Right ventricle myocardium inferior (tissue), 1 donor: ENCODE data around the gene TBX5. TPM values are rescaled to one million over a fixed set of nuclear protein-coding genes. Genes with fewer than 3 reads are reported as not detected.

ENCODE experiments used
- ATAC-seq: fragments of 200-7000 bp; cut with Tn5 transposase; one replicate; pipeline ENCODE4 v1.9.1; 2020; ENCODE audit warnings: mild to moderate bottlenecking, moderate library complexity
- DNase-seq: peaks from one replicate; pipeline ENCODE4 v3.0.0; 2021; ENCODE audit errors: missing footprints
- intact Hi-C: fragments of 100-400 bp; cut with DNase I; formaldehyde crosslinking; loops from one replicate; pipeline ENCODE4 v1.11.0; 2022
- total RNA-seq: library from RNA; stranded (reverse); fragmentation: NEBNext Ultra II Directional; extraction: Animal tissue kit (Norgen Biotek cat#: 25700); gene quantifications from one replicate; pipeline ENCODE4 v1.2.1, GENCODE V29; 2021
- donor health status: DM: no; HTN: yes; CAD: no; lungs with severe emphysema.

The TBX5 gene
- total RNA-seq, 1 donor from 2014 or later = 55.8 TPM

DNA sequence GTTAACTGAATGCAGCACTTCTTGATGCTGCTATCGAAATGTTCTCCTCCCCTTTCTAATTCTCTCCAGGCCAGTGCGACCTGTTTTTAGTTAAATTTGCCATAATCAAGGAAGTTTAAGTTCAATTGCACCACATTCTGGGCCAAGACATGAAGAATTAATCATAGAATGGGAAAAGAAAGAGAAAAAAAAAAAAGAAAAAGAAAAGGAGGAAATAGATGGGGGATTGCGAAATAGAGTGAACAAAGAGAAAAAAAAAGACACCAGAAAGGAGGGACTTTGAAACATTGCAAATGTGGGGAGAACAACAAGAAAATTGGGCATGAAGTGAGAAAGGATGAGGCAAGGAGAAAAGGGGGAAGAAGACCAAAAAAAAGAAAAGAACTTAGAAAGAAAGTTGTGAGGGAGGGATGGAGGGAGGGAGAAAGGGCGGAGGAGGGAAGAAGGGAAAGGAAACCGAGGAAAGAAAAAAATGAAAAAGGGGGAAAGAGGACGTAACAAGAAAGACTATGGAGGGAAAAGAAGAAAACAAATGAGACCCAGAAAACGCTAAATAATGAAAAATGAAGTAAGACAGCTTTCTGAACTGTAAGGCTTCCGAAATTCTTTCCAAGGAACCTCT is 32.8 kb upstream of the TBX5 start:
- DNase-seq (no peak), ATAC-seq (no peak)
- intact Hi-C loops = no loop called here

DNA sequence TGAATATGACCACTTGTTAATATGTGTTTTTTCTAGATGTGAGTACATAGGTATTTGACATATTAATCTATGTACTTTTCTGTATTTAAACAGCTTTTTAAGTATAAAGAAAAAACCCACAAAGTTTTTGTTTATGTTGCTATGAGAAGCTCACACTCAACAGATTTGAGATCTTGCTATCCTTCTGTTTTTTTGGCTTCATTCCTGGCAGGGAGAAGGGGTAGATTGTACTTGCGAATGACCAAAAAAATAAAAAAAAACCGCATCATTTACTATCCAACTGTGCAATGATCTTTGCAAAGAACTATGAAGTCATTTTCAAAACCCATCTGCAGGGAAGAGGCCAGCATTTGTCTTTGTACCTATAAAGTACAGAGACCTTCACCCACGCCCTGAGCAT is 28.4 kb upstream of the TBX5 start:
- intact Hi-C loops = no loop called here
- no peak for ATAC-seq
- DNase-seq = no peak

DNA sequence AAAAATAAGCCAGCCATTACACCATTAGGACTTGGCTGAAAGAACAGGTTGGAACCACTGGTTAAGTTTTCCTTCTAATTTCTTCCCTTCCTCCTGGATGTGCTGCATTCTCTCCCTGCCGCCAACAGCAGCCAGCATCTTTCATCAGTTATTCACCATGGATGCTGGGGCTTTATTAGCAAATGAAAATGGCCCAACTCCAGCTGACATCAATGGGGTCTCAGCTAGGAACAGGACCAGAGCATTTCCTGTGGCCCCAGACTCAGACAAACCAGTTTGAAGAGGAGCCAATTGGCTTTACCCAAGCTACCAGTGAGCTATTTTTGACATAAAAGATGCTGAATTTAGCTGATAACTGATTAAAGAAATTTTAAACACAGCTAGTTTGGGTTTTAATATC is 26.0 kb upstream of the TBX5 start:
- DNase-seq (no peak), ATAC-seq (no peak)
- intact Hi-C loops = no loop called here

DNA sequence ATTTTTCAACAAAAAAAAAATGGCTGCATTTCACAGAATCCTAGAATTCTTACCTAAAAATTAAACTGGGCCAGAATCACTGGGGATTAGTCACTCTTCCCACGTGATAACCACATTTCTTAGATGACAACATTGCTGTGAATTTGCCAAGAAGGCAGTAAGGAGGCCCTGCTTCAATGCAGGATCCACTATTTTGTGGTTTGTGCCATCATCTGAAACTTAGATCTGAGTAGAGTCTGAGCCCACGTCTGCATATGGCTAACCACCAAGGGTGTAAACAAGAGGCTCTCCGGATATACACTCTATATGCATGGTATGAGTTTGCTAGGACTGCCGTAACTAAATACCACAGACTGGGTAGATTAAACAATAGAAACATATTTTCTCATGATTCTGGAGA is 24.4 kb upstream of the TBX5 start:
- ATAC-seq (no peak), DNase-seq (no peak)
- intact Hi-C loops = no loop called here

DNA sequence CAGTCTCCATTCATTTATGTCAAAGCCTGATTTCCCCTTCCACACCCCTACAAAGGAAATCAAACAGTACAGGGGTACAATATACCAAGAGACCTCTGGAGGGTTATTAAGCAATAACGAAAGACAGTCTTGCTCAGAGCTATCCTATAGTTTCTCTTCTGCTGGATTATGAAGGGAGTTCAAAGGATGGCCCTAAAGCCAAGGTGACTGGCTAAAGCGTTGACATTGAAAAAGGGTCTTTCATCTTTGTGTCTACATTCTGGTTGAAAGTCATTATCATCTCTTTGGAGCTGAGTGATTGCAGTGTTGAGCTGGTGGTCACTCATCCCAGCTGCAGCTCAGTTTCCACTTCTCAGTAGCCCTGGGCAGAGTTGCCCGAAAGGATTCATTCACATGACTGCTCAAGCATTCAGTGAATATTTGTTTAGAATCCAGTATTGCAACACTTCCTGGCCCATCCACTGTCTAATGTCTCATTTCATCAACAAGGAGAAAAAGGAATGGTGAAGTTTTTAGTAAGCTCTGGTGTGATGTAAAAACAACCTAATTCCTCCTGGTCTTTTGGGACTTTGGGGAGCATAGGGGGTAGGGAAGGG is 19.2 kb upstream of the TBX5 start:
- no peak for ATAC-seq
- intact Hi-C loops = no loop called here

DNA sequence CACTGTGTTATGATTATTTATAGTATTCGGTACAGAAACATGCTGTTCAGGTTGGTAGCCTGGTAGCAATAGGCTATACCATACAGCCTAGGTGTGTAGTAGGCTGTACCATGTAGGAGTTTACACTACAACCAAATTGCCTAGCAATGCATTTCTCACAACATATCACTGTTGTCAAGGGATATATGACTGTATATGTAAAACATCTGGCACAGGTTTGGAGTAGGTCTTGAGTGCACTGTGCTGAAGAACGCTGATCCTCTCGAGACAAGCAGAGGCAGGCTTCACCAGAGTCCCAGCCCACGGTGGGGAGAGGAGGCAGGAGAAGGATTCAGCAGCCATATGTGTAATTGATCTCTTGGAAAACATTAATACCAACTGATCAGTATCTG is 15.0 kb upstream of the TBX5 start:
- no peak for ATAC-seq
- DNase-seq = no peak
- intact Hi-C loops = no loop called here

More for the DNA sequence above, 19.2 kb upstream of the TBX5 start:
- no peak for DNase-seq

DNA sequence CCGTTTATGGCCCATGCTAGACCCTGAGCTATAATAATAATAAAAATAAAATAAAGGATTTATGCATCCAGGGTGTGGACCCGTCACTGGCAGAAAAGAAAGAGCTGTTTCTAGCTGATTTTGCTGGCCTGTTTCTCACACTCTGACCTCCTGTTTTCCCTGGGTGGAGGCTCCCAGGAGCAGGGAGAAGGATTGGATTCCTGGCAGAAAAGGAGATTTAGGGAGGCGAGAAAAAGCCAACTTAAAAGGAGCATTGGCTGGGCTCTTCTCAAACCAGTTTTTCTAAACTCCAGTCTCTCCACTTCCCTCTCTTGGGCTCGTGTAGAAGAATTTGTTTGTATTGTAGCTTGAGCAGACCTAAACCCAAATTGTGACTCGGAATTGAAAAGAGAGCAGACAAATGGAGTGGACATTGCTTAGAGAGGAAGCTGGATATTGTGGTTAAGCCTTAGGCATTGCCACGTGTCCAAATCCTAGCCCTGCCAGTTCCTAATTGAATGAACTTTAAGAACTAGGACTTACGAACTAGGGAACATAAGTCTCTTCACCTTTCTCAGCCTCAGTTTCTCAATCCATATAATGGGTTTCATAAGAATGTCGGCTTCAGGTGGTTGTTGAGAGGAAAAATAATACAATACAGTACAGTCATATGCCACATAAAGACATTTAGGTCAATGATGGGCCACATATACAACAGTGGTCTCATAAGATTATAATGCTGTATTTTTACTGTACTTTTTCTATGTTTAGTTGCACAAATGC is 14.4 kb upstream of the TBX5 start:
- no peak for ATAC-seq
- no peak for DNase-seq
- intact Hi-C loops = no loop called here

DNA sequence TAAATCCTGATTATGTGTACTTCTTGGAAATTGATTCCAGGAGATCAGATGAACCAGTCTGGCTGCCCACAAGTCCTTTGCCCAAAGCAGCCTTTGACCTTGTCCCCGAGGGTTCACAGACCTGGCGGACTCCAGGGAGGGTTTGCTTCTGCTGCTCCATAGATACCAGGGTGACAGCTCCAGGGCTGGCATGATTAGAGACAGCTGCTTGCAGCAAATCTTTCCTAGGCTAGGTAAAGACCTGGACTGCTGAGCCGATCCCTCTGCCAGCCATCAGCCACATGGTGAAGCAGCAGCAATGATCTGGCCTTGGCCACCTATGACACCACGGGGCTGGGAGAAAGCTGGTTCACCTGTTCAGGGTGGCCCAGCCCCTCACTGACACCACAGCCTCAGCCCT is 10.1 kb upstream of the TBX5 start:
- intact Hi-C loops = no loop called here
- ATAC-seq (peak; percentile 42), DNase-seq (no peak)

DNA sequence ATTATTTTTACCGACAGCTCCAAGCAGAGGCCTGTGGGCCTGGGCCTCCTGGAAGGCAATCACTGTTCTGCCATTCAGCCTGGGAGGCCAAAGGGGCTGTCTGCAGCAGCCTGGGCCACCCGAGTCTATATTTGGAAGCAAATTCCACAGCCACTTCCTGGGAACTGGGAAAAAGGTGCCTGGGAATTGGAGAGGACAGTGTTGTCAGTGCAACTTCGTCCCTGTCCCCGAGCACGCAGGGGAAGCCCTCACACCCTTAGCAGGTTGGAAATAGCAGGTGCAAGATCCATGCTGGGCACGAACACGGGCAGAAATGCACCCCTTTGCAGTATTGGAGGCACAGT is 9.6 kb upstream of the TBX5 start:
- intact Hi-C loops = no loop called here
- ATAC-seq (peak; percentile 51), DNase-seq (peak; percentile 48)

DNA sequence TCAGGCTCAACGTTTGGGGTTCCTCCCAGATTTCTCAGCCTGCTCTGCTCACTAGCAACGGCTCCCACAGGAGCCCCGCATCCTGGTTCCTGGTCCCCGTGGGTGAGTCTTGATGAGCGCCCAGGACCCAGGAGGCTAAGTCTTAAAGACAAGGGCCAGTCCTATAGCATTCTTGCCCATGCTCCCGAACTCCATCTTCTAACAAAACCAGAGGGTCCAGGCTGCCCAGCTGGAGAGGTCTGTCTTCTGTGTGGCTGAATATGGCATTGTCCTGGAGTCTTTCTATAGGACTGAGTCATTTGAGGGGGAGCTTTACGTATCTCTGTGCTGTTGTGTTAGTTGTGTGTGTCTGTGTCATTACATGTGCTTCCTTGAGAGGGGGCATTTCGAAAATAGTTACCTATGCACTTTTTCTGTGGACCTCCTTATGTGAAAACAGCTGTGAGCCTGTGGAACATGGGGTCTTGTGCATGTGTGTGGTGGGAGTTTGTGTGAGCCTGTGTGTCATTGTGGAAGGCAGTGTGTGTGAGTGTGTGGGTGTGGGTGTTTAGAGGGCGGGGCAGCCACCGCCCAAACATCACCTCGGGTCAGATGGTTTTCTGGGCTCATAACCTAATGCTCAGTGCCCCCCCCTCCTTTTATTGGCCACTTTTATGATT is 9.1 kb upstream of the TBX5 start:
- ATAC-seq = no peak
- intact Hi-C loops = no loop called here
- no peak for DNase-seq

DNA sequence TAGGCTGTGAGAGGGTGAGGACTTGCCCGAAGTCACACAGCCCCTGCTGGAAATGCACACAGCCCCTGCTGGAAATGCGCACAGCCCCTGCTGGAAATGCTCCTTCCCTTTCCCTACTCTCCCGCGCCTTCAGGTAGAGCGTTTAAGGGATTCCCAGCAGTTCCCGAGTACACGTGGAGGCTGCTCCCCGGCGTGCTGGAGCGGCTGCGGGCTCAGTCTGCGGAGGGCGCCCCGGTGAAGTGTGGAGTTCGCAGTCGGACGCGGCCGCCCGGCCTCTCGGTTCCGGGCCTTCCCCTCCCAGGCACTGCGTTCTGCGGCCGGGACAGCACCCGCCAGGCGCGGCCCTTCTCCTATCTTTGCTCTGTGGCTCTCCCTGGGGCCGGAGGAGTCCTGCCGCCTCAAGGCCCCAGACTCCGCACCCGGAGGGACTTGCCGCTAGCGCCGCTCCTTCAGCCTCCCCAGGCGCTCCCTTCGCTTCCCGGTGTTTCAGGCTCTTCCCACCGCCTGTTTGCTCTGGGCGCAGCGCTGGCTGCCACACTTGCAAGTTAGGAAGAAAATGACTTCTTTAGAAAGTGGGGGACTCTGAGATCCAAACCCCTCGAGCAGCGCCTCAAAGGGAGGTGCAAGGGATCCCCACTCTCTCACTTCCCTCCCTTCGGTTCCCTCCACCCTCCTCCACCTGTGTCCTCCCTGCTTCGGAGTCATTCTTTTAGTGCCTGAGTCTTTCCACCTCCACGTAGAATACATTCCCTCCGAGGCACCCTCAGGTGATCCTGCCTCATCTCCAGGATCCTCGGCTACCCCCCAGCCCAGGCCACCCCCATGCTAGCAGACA is 8.3 kb upstream of the TBX5 start:
- DNase-seq (peak; percentile 49), ATAC-seq (no peak)
- intact Hi-C loops = no loop called here

DNA sequence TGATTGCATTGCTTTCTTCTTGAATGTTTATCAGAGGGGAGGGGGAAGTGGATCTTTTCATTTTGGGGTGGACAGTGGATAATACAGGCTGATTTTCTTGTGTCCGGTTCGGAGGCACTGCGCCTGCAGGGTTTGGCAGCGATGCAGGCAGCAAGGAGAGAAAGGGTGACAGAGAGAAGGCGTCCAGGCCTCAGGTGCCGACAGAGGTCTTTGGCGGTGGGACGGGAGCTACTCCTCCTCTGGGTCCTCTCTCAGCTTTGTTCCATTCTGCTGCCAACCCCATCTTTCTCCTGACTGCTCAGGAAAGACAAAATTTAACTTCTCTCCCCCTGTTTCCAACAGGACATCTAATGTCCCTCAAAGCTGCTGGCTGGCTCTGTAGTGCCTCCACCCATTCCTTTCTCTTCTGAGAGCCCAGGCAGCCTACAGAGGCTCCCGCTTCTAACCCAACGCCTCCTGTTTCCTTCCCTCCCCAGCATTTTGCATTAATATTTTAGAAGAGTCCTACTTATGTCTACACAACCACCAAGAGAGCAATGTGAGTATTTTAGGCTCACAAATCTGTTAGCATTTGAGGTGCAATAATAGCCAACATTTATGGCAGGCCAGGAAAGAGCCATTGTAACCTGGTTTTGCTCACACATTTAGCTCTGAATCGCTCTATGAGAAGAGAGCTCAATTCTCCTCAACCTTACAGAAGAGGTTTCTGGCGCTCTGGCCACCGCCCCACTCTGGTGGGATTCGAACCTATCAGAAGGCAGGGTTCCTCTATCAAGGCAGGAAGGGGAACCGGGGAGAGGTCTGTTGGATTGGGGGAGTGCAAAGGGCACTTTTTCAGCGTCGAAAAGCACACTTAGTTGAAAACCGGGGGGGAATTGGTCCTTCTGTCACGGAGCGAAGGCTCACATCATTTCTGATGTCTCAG is 7.1 kb upstream of the TBX5 start:
- intact Hi-C loops = no loop called here
- DNase-seq (peak; percentile 65), ATAC-seq (no peak)

DNA sequence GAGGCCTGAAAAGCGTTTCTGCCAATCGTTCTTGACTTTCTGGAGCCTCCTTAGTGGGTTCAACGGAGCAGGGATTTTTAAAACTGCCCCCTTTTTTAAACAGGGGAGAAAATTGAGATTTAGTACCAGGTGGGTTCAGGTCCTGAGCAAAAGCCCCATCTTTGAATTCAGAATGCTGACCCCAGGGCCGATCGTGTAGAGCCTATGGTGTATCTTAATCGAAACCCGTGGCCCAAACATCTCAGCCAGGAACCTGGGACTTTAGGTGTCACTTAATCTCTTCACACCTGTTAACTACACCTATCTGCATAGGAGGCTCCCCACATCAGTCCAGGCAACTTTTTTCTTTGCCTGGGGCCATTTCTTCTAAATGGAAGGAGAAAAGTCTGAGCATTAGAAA is 6.4 kb upstream of the TBX5 start:
- ATAC-seq (no peak), DNase-seq (no peak)
- intact Hi-C loops = no loop called here

DNA sequence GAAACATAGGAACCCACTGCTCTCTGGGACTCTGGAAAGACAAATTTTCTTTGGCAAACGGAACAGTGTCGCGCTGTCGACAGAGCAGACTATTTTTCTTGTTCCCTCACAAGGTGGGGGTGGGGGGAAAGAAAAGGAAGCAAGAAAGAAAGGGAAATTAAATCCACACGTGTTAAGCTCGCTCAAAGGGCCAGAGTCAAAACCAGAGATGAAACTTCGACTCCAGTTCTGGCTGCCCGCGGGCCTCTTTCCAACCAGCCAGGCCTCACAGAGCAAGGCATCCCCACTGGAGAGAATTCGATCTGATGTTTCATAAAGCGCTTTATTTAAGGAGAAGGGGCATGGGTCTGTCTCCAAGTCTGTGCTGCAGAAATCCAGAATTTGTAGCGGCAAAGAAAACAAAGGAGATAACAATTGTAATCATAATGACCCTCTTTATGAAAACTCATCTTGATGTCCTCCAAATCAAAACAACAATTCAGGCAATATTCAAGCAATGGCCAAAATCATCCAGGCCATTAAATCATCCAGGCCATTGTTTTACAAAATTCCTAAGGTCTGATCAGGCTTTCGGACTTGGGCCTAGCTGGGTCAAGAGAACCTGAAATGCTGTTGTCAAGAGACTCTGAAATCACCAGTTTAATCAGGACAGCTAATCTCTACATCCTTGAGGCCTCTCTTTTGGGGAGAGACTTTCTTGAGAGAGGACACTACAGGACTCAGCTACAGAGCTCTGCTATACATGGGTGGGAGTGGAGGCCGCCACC is 5.3 kb upstream of the TBX5 start:
- peak; percentile 43 for DNase-seq
- intact Hi-C loops = no loop called here
- ATAC-seq = no peak

DNA sequence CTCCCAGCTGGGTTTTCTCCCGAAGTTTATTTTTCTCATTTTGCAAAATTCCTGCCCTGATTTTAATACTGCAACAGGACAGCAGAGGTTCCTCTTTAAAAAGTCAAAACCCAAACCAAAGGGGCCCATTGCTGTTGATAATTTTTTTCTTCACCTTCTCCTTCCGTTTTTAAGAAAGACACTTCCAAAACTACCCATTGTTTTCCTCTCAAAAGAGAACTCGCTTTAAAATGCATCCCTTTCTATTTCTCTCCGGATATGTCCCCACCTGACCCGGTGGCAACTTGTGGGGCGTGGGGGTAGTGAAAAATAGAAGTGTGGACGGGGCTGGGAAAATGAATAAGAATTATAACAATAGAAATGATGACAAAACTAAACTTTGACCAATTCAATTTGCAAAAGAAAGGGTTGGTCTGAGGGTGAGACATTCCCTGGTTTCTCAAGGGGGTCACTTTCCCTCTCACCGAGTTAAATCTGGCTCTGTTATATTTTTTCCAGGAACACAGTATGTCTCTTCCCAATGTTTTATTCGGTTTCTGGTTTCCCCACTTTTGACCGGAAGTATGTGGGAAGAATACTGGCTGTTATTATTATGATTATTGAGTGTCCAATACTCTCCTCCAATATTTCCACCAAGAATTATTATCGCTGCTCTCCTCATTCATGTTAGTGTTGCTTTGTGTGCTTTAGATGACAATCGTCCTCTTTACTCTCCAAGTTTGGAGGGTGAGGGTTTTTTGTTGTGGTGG is 4.1 kb upstream of the TBX5 start:
- ATAC-seq (no peak), DNase-seq (no peak)
- intact Hi-C loops = loop anchor here (5.0 kb wide), 3 partner anchors 43 to 238 kb away; no protein-coding TSS in a partner anchor
